ENCODE data around the gene GTSE1. TPM values are rescaled to one million over a fixed set of nuclear protein-coding genes. Genes with fewer than 3 reads are reported as not detected.

The GTSE1 gene
- polyA plus RNA-seq, 4 donors: 14.4 to 18.4 (median 15.7) TPM

DNA sequence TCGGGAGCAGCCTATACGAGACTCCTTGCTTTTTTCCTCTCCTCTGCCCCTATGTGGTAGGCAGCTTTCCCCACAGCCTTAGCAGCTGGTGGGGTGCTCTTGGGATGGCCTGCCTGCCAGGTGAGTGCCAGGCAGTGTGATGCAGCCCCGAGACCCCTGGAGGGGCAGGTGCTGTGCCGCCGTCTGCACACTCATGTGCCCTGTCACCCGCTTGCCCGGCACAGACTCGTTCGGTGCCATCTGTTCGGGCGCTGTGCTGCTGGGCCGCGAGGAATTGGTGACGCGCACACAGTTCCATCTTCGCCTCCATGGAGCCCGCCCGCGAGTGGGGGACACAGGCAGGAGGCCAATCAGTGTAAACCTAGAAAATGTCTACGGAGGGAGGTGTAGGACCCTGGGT, 54.0 kb downstream of the GTSE1 start:
- no peak for DNase-seq (ENCODE audit: low read depth in 4 of 4, low spot score in 3 of 4)

DNA sequence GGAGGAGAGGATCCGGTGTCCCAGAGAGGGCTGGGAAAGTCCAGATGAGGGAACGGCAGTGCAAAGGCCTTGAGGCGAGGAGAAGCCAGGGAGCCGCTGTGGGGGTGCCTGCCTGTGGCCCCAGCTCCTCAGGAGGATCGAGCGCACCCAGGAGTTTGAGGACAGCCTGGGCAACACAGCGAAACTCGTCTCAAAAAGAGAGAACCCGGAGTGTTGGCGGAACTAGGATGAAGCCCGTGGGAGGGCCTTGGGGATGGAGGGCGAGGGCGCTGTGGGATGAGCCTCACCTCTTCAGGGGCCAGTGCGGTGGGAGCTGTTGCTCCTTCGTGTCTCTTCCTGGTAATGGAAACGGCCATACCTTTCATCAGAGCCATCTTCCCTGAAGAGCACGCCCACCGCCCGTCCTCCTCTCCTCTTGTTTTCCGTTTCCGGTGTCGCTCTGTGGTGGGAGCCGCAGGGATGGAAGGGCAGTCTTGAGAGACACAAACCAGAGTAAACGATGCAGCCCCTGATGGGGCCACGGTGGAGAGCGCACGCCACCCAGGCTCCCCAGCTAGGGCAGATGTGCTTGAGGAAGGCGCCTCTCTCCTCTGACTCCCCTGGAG, 54.6 kb downstream of the GTSE1 start:
- DNase-seq (ENCODE audit: low read depth in 4 of 4, low spot score in 3 of 4): no peak

DNA sequence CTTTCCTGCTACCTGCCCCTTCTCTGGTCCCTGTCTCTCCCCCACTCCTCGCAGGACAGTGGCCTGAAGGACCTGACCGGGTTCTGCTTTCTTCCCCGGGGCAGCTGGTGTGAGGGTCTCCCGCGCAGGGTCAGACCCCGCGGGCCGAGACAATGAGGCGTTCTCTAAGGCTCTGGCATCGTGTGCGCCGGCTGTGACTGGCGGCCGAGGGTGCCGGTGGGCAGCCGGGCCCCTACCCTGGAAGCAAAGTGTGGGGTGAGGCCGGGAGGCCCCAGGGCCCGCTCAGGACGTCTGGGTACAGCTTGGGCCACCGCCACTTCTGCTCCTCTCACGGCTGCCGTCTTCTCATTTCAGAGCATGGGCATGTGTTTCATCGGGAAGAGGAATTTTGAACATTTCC, 55.1 kb downstream of the GTSE1 start:
- DNase-seq (ENCODE audit: low read depth in 4 of 4, low spot score in 3 of 4): no peak

DNA sequence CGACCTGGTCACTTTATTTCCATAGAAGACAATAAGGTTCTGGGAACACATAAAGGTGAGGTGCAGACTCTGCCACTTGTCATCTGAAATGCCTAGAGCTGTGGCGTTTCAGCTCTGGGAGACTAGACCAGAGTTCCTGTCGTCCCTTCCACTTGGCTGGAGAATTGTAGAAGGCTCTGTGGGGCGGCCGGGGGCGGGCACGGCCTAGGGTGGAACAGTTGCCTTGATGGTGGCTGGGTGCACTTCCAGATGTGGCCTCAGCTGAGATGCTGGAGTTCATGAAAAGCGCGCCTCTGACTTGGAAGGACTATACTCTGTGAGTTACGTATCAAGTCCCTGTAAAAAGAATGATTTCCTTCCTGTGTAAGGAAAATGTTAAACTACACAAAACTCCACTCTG, 55.6 kb downstream of the GTSE1 start:
- no peak for DNase-seq (ENCODE audit: low read depth in 4 of 4, low spot score in 3 of 4)

DNA sequence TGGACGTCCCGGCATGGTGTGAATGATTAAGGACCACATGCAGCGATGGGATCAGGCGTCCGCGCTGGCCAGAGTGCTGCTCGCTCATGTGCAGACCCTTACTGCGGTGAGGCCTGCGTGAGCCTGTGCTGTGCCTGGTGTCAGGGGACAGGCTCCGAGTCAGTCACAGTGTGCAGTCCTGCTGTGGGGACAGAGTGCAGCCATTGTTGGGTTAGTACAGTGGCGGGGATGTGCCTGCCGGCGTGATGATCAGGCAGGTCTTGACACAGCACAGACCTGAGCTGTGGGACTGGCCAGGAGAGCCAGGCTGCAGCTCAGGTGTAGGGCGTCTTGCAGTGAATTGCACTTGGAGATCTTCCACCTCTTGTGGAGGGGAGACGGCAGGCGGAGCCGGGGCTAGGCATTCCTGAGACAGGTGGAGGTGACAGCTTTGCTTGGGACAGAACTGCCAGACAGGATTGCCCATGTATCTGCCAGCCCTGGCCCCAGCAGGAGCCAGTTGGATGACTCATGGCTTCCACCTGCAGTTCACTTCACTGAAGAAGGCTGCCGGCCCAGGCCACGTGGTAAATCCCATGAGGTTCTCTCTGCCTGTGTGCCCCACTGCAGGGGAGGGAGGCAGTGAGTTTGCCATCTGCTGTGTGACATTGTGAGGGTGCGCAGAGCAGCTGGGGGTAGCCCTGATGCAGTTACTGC, 56.2 kb downstream of the GTSE1 start:
- no peak for DNase-seq (ENCODE audit: low read depth in 4 of 4, low spot score in 3 of 4)

- no peak for DNase-seq (ENCODE audit: low read depth in 4 of 4, low spot score in 3 of 4)
These were observed 56.9 kb downstream of the GTSE1 start for GRCh38 chr22:46353483-46354105.

- DNase-seq (ENCODE audit: low read depth in 4 of 4, low spot score in 3 of 4): no peak
These were observed 57.7 kb downstream of the GTSE1 start for GRCh38 chr22:46354176-46354992.

DNA sequence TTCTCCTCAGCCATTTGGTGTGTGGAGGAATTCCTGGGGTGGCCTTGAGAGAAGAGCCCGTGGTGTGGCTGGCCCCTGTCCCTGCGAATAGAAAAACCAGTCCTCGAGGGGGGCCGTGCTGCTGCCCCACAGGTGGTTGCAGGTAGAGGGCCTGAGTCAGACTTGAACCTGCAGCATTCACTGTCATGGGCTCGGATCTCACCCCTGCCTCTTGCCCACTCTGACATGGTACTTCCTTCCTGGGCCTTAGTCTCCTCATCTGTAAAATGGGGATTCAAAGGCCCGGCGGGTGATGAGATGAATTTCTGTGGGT, 58.3 kb downstream of the GTSE1 start:
- no peak for DNase-seq (ENCODE audit: low read depth in 4 of 4, low spot score in 3 of 4)

GRCh38 chr22:46355369-46355995, 58.8 kb downstream of the GTSE1 start:
- DNase-seq (ENCODE audit: low read depth in 4 of 4, low spot score in 3 of 4): no peak

DNA sequence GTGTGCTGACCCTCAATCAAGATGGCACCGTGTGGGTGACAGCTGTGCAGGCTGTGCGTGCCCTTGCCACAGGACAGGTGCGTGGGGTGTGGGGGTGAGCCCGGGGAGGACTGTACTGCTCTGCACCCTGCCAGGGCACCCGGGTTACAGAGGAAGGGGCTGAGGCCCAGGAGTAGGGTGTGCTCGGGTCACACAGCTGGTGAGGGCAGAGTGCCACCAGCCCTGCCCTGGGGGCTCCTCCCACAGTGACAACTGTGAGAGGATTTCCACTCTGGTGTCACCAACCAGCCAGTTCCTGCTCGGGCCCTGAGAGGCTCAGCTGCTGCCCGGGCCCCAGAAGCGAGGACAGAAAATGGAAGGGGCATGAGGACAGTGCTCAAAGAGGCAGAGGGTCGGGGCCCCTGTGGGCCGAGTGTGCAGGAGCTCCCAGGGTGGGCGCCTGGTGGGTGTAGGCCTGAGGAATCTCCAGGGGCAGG, 59.4 kb downstream of the GTSE1 start:
- no peak for DNase-seq (ENCODE audit: low read depth in 4 of 4, low spot score in 3 of 4)

DNA sequence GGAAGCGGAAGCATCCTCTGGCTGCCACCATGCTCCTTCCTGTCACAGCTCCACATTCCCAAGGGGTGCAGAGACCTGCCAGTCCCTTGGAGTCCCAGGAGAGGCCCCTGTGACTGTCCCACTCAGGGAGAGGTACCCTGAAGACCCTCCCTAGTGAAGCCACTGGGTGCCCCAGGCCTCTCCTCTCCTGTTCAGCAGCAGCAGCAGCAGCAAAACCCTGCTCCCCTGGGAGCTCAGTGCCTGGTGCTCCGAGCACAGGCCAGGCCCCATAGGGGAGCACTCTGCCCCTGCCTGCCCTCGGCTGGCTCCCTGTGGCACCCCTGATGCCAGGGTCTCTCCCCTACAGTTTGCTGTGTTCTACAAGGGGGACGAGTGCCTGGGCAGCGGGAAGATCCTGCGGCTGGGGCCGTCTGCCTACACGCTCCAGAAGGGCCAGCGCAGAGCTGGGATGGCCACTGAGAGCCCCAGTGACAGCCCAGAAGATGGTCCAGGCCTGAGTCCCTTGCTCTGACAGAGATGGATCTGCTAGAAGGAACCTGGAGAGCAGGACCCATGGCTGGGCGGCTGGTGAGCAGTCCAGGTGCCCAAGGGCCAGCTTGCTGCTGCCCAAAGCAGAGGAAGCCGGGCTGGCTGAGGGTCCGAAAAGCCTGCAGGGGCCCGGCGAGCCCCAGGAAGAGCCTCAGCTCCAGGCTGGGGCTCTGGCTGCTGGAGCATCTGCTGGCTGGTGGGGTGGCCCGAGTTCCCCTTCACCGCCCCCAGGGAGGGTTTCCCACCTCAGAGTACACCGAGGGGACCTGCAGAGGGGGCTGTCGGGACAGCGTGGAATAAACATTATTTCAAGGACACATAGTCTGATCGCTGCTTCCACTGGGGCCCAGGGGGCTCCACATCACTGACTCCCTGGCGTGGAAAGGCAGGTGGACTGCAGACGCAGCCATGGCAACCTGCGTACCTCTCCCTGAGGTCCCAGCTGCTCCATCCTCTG, 60.1 kb downstream of the GTSE1 start:
- no peak for DNase-seq (ENCODE audit: low read depth in 4 of 4, low spot score in 3 of 4)

- DNase-seq (ENCODE audit: low read depth in 4 of 4, low spot score in 3 of 4): no peak
These were observed 61.2 kb downstream of the GTSE1 start for GRCh38 chr22:46357711-46358520.

DNA sequence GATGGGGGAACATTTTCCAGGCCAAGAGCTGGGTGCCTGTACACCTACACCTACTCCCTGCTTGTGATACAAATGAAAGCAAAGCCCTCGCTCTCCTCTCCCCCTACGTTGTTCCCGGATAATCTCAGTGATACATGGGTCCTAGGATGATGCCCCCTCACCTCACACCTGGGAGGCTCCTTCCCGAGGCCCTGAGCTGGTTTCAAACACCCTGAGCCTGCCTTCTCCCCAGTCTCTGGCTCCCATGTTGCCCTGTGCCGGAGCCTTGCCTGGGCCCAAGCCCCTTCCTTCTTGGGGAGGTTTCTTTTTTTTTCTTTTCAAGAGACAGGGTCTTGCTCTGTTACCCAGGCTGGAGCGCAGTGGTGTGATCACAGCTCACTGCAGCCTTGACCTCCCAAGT, 62.1 kb downstream of the GTSE1 start:
- DNase-seq (ENCODE audit: low read depth in 4 of 4, low spot score in 3 of 4): no peak

- DNase-seq (ENCODE audit: low read depth in 4 of 4, low spot score in 3 of 4): no peak
These were observed 62.7 kb downstream of the GTSE1 start for GRCh38 chr22:46359362-46359761.

- DNase-seq (ENCODE audit: low read depth in 4 of 4, low spot score in 3 of 4): no peak
These were observed 63.4 kb downstream of the GTSE1 start for GRCh38 chr22:46360097-46360496.

- no peak for DNase-seq (ENCODE audit: low read depth in 4 of 4, low spot score in 3 of 4)
These were observed 64.2 kb downstream of the GTSE1 start for GRCh38 chr22:46360891-46361290.

DNA sequence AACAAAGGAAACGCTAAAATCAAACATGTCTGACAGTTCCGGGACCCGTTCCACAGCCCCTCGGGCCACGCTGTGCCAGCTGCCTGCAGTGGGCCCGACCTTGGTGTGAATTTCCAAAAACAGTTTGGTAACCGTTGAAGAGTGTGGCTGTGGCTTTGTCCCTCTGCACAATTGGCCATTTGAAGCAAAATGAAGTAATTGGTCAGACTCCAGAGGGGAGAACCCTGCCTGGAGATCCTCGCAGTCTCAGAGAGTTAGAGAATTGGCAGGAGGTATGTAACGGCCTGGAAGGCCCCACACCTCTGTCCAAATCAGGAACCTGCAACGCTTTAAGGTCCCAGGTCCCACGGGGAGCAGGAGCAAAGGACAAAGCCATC, 65.1 kb downstream of the GTSE1 start:
- DNase-seq (ENCODE audit: low read depth in 4 of 4, low spot score in 3 of 4): no peak

GRCh38 chr22:46362203-46362933, 65.7 kb downstream of the GTSE1 start:
- no peak for DNase-seq (ENCODE audit: low read depth in 4 of 4, low spot score in 3 of 4)

All from right renal pelvis (tissue), 4 donors.